Measurements from ENCODE around the gene WWC2.

The WWC2 gene

DNA sequence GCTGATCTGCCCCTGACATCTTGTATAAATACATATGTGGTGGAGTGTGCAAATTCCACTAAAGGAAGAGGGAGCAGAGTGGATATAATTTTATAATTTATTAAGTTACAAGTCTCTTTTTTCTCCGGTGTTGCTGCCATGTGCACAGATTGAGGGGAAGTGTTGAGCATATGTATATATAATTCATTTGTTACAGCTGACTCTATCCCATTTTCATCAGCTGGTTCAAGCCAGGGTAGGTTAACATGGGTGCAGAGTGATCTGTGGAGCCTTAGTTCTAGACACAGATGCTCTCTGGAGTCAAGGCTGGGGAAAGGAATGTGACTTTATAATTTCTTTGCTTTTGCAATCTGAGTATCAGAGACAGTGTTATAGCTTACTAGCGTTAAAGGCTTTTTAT is 103.5 kb downstream of the WWC2 start:
- no peak for DNase-seq (ENCODE audit: low read depth, low spot score)

DNA sequence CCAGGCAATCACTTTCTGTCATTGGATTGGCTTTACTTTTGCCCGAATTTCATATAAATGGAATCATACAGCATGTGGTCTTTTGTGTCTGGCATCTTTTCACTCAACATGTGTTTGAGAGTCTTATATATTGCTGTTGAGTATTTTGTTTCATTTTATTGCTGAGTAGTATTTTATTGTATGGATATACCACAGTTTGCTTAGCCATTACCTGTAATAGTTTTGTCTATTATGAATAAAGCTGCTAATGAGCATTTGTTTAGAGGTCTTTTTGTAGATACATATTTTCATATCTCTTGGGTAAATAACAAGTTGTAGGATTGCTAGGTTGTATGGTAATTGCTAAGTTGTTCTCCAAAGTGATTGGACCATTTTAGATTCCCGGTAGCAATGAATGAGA is 105.7 kb downstream of the WWC2 start:
- DNase-seq (ENCODE audit: low read depth, low spot score), result no peak

DNA sequence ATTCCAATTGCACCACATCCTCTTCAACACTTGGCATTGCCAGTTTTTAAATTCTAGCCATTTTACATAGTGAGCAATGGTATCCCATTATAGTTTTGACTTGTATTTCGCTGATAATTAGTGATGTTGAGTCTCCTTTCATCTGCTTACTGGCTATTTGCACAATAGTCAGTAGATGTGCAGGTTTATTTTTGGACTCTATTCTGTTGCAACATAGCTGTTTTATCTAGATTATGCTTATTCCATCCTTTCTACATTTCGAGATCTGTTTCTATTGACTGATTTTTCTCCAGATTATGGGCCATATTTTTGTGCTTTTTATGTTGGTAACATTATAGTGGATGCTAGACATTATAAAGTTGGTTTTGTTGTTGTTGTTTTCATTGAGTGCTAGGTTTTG is 106.1 kb downstream of the WWC2 start:
- DNase-seq (ENCODE audit: low read depth, low spot score), result no peak

DNA sequence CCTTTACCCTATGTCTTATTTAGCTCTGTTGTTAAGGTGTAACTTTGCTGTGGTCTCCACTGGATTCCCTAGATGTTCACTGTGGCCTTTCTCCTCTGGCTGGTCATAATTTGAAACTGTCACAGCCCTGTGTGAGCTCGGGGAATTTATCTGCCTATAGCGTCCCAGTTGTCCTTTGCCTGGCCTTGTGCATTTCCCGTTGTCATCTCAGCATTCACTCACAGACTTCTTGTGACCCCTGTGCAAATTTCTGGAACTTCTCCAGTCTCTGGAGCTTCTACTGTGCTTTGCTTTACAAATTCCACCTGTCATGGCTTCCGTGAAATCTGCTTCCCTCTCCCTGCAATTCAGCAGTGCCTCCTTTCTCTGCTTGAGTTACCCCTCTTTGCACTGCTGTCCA is 106.7 kb downstream of the WWC2 start:
- DNase-seq (ENCODE audit: low read depth, low spot score), result no peak

DNA sequence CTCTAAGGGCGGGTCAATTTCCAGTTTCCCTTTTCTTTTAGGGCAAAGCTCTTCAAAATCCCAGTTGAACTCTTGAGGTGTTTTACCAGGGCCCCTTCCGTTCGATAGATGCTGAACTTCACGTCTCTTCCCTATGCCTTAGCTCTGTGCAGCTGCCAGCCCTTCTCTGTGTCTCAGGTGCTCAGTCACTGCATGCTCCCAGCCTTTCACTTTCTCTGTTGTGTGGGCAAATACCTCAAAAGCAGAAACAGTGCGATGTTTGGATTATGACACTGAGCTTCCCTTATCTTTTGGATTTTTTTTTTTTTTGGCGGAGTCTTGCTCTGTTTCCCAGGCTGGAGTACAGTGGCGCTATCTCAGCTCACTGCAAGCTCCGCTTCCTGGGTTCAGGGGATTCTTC is 112.5 kb downstream of the WWC2 start:
- no peak for DNase-seq (ENCODE audit: low read depth, low spot score)

DNA sequence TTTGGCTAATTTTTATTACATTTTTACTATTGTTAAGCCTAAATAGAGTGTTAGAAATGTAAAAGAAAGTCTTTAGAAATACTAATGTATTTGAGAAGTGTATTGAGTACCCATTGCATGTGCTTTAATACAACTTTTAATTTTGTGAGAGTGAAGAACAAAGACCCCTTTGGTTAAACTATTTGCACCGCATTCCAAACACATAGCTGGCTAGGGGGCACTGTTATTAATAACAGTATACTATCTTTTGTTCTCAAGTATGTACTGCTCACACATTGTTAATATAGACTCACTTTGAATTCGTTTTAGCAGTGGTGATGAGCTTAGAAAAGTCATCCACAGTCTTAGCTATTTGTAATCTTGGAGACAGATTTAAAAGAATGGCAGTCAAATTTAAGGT is 114.9 kb downstream of the WWC2 start:
- DNase-seq (ENCODE audit: low read depth, low spot score), result no peak

DNA sequence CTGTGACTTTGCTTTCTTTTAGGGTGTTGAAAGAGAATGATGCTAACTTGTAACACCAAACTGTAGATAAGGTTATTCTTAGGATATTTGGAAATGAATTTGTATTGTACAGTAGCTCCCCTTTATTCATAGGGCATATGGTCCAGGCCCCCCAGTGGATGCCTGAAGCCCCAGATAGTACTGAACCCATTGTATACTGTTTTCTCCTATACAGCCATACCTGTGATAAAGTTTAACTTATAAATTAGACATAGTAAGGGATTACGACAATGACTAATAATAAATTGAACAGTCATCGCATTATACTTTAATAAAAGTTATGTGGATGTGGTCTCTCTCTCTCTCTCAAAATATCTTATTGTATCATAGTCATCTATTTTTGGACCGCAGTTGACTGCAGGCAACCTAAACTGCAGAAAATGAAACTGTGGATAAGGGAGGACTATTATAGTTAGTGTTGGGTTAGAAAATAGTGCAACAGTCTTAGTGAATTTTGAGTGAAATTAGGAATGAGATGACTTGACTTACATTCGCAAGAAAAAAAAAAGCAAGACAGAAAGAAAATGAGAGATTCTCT is 115.9 kb downstream of the WWC2 start:
- no peak for DNase-seq (ENCODE audit: low read depth, low spot score)

DNA sequence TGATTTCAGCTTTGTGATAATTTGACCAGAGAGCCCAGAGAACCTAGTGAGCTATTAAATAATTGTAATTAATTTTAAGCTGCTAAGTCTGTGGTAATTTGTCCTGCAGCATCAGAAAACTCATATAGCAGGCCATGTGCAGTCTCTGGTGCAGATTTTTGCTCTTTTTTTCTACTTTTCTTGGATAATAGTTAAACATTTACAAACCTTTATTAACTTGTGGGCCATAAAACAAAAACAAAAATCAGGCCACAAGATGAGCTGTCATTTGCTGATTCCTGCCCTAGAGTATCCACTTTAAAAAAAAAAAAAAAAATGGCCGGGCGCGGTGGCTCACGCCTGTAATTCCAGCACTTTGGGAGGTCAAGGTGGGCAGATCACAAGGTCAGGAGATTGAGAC is 121.2 kb downstream of the WWC2 start:
- no peak for DNase-seq (ENCODE audit: low read depth, low spot score)

DNA sequence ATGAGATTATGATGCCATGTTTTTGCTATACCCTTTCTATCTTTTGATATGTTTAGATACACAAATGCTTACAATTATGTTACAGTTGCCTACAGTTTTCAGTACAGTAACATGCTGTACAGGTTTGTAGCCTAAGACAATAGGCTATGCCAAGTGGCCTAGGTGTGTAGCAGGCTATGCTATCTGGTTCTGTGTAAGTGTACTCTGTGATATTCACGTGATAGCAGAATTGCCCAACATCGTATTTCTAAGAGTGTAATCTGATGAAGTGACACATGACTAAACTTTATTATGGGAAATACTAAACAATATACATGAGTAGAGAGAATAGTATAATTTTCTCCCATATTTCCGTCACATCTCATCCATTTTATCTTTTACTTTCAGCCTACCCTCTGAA is 124.0 kb downstream of the WWC2 start:
- no peak for DNase-seq (ENCODE audit: low read depth, low spot score)

DNA sequence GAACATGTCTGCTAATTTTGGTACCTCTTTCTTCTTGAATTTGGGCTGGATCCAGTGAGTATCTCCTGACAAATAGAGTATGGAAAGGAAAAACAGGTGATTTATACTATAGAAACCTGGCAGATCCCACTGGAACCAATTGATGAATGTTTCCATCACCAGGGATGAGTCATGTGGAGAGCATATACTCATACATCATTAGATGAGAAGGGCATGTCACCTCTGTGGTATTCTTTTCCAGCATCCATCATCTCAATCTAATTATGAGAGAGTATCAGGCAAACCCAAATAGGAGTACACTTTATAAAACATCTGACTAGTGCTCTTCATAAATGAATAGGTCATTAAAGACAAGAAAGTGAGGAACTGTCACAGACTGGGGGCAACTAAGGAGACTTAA is 130.3 kb downstream of the WWC2 start:
- no peak for DNase-seq (ENCODE audit: low read depth, low spot score)

DNA sequence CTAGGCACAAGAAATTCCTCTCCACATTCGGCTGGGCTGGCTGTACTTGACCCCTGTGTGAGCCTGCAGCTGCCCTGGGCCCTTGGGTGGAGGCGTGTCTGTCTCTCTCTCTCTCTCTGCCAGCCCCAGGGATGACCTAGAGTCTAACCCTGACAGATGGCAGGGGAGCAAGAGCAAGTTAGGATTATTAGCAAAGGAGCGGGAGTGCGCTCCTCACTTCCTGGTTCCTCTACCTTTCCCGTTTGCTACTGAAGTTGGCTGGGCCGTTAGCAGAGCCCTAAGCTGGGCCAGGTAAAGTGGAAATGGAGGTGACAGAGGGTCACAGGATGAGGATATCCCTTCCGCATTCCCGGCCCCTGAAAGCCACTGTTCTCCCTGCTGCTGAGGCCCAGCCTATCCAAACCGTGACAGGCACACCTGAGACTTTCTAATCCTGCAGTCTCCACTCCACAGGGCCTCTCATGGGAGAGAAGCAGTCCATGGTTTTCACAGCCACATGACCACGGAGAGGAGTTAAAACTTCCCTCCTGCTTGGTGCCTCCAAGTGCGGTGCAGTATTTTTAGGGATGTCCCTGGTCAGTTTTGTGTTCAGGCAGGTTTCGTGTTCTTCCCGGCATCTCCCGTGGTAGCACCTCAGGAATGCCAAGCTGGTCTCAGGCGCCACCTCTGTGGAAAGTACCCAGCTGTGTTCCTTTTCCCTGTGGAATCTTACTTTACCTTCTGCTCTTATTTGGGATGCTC is 141.7 kb downstream of the WWC2 start:
- DNase-seq (ENCODE audit: low read depth, low spot score), result no peak

DNA sequence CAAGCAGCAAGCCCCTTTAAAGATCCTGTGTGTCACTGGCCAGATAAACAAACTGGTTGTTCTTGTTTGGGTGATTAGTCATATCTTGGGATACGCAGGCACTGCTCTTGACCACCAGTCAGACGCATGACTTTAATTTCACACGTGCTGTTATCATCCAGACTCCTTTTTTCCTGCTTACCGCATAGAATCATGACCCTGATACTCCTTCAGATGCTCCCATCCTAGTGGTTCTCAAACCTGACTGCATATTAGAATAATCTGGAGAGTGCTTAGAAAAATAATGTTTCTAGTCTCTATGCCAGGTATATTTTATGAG is 142.2 kb downstream of the WWC2 start:
- DNase-seq (ENCODE audit: low read depth, low spot score), result peak; percentile 49

DNA sequence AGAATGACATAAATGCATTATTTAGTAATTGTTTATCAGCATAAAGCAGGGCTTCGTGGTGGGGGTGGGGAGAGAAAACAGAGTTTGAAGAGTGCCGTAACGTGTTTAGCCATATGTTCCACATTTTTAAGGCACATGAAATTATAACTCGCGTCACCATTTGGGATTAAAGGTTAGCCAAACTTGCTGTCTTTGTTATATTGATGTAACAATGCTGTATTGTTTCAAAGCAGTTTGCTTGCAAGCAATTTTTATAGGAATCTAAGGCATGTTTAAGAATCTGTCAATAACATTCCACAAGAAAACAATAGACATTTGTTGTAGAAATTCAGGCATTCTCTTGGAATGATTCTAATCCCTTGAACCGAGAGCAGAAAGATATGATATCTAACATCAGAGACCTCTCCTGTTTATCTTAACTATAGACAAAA is 142.7 kb downstream of the WWC2 start:
- no peak for DNase-seq (ENCODE audit: low read depth, low spot score)

DNA sequence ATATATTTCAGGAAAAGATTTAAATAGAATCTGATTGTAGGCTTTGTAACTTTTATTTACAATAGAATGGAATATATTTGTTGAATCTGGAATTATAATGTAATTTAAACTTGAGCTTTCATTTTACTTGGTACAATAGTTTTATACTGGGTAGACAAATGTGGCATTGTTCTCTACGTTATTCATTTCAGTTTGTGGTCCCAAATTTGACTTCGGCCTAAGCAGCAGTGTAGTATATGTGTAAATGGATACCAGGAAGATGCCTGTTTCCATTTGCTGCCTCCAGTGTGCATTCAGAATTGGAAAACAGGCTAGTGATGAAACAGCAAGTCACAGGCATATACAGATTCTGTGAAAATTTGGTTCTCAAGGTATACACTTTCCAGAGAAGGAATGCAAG is 143.2 kb downstream of the WWC2 start:
- no peak for DNase-seq (ENCODE audit: low read depth, low spot score)

DNA sequence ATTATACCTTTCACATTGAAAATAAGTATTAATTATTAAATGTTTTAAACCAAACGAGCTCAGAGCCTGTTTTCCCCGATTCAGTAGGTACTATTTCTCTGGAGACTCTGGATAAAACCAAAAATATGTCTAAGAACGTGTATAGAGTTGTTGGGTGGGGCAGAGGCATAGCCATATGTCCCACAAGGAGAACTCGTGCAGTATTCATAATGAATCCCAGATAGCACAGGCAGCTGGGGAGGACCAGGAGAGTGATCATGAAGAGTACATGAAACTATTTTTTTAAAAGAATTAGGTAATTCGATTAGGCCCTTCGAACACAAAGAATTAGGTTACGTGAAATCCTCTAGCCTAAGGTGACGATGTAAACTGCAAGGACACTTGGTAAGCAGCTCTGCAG is 145.0 kb downstream of the WWC2 start:
- DNase-seq (ENCODE audit: low read depth, low spot score), result no peak

DNA sequence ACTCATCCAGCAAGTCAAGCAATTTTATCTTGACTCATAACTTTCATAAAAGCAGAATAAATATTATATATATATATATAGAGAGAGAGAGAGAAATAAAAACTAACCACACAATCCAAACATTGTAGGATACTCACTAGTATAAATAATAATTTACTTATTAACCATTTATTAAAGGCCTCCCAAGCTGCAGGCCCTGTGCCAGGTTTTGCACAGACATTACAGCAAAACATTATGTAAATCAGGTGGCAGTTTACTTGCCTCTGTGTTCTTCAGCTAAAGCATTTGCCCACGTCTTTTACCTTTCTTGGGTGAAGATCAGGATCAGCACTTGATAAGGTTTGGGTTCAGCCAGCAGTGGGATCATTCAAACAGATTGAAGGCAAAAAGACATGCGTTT is 145.4 kb downstream of the WWC2 start:
- DNase-seq (ENCODE audit: low read depth, low spot score), result no peak

DNA sequence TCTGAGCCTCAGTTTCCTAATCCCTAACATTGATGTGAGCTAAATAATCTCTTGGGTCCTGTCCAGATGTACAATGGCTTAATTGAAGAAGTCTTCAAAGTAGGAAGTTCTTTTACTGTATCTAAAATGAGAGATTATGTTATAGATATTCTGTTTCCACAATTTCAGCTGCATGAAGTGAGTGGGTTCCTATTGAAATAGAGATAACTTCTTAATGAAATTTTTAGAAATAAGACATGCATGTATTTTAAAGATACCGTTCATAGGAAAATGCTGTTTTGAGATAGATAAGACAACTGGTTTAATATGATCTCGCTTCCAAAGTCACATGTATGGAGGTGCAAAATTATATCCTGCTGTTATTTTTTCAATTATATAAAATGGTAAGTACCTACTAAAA is 149.1 kb downstream of the WWC2 start:
- no peak for DNase-seq (ENCODE audit: low read depth, low spot score)

DNA sequence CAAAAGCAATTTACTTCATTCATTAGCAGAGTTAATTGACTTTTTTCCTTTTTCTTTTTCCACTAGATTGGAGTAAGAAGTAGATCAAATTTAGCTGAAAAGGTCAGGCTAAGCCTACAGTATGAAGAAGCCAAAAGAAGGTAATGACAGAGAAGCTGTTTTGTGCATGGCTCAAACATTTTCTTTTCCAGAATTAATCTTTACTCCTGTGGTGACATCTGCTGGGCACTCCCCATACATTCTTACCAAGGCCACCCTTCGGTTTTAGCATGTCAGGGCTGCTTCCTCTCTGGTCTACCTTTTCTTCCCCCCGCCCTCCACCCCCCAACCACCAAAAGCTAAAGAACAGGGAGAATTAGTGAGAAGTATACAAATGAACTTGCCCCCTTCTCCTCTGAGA is 150.8 kb downstream of the WWC2 start:
- no peak for DNase-seq (ENCODE audit: low read depth, low spot score)

DNA sequence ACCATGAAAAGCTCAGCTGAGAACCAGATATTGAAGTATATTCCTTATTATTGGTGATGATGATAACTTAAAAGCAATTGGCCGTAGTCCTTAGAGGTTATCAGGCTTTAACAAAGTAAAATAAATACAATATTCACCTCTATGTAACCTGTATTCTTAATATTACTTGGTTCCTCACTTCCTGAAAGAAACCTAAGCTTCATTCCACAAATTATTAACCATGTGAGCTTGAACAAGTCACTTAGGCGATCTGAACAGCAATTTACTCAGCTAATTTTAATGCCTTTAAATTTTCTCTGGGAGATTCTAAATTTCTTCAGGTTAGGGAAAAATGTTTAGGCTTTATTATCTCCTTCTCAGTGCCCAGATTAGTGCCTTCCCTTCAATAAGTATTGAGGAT is 151.8 kb downstream of the WWC2 start:
- no peak for DNase-seq (ENCODE audit: low read depth, low spot score)

DNA sequence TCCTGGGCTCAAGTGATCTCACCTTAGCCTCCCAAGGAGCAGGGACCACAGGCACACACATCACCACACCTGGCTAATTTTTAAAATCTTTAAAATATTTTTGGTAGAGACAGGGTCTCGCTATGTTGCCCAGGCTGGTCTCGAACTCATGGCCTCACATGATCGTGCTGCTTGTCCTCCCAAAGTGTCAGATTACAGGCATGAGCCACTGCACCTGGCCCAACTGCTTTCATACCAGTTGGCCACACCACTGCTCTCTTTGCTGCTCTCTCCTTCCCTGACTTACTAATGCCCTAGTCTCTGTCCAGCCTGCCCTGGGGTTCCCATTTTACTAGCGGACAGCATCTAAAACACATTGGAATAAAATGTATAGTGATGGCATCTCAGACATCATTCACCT is 153.9 kb downstream of the WWC2 start:
- DNase-seq (ENCODE audit: low read depth, low spot score), result no peak

DNA sequence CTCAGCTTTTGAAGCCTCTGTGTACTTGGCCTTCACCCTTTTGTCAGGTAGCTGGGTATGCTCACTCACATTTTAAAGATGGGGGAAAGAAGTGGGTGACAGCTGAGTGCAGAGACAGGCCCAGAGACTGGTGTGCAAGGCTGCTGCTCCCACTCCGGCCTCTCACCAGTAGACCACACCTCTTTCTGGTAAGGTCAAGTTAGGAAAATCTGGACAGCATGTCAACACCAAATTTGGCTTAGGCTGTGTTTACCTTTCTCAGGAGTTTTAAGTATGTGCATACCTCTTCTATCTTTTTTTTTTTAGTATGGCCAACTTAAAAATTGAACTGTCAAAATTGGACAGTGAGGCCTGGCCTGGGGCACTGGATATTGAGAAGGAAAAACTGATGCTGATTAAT is 154.4 kb downstream of the WWC2 start:
- DNase-seq (ENCODE audit: low read depth, low spot score), result no peak

DNA sequence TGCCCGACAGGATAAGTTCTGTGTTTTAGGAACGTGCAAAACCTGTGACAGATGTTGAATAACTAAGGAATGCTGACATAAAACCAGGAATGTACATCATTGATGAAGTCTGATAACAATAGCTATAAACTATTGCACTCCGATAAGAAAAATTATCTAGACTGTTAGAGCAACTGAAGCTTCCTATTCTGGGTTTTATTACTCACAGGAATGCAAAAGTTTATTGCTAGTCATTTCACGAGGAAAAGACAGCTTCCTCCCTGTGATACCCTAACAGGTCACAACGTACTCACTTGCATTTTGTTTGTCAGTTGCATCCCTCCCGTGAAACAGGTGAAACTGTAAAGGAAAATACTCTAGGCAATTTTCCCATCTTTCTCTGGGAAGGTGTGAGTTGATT is 155.1 kb downstream of the WWC2 start:
- no peak for DNase-seq (ENCODE audit: low read depth, low spot score)

DNA sequence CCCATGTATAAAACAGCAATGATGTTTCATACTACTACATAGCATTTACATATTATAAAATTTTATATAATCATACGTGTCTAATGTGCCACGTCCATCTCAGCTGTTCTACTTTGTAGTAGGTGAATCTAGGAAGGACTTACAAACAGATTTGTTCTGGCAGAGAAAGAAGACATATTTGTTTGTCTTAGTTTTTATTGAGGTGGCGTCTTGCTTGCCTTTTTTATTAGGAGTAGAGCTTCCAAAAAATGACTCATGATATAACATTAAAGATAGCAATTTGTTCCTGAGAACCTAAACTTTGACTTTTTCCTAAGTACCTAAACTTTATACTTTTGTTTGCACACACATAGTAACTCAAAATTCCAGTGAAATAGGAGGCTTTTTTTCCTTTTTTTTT is 156.4 kb downstream of the WWC2 start:
- no peak for DNase-seq (ENCODE audit: low read depth, low spot score)

DNA sequence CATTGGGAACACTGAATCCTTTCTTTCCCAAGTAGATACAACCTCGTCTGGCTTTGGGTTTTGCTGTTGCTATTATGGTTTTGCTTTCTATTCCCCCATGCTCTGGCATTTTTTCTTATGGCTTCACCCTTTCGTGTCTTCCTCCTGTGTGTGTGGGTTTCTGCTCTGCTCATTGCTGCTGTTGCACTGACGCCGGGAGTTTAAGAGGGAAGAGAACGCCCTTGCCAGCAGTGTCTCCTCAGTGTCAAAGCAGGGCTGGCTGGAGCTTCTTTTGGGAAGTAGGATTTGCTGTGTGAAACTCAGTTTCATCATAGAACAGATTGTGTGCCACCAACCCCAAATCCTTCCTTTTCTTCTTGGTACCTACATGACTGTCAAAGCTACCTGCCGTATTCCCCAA is 157.3 kb downstream of the WWC2 start:
- no peak for DNase-seq (ENCODE audit: low read depth, low spot score)
